ENCODE results near the gene FSTL5.
A peak's percentile ranks its signal among the peaks of the same experiment; 100 is the strongest.

DNA sequence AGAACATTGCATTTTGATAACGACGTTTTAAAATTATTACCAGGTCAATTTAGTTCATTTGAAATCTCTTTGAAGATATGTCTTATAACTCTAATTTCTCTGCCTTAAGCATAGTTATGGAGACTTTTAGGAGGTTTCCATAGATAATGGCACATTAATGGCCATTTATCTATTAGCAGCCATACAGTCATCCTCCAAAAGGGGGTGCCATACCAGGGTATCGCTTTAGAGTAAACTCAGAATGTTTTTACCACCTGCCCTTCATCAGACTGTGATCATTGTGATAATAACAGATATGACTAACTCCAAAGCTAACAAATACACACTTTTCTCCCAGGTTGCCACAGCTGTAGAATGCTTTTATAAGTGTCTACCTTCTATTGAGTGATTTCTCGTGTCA lies 461.5 kb downstream of the FSTL5 start:
- TF ChIP-seq, protein P1, sequence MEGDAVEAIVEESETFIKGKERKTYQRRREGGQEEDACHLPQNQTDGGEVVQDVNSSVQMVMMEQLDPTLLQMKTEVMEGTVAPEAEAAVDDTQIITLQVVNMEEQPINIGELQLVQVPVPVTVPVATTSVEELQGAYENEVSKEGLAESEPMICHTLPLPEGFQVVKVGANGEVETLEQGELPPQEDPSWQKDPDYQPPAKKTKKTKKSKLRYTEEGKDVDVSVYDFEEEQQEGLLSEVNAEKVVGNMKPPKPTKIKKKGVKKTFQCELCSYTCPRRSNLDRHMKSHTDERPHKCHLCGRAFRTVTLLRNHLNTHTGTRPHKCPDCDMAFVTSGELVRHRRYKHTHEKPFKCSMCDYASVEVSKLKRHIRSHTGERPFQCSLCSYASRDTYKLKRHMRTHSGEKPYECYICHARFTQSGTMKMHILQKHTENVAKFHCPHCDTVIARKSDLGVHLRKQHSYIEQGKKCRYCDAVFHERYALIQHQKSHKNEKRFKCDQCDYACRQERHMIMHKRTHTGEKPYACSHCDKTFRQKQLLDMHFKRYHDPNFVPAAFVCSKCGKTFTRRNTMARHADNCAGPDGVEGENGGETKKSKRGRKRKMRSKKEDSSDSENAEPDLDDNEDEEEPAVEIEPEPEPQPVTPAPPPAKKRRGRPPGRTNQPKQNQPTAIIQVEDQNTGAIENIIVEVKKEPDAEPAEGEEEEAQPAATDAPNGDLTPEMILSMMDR (conservative IDR thresholded peaks at IDR 0.05; ENCODE audit: low read length), result peak; percentile 59
- TF ChIP-seq EZH2phosphoT487 (IDR thresholded peaks at IDR 0.05; ENCODE audit: borderline replicate concordance, low read depth, low read length), result no peak

Data from OCI-LY7 (cell line).